NCI-H2029 treated with DMSO at 0.1 percent for 48 hours (cell line): ENCODE data around the gene POLR2B.
A peak's percentile ranks its signal among the peaks of the same experiment; 100 is the strongest.
"Not testable (repeated sequence)": the region's sequence is repeated elsewhere in the genome, so short reads cannot be mapped to it uniquely, and the experiment has no call there.

ENCODE experiments used
- DNase-seq: peaks from one replicate; lab custom pipeline; 2025; lab: John Stamatoyannopoulos, UW

The POLR2B gene

DNA sequence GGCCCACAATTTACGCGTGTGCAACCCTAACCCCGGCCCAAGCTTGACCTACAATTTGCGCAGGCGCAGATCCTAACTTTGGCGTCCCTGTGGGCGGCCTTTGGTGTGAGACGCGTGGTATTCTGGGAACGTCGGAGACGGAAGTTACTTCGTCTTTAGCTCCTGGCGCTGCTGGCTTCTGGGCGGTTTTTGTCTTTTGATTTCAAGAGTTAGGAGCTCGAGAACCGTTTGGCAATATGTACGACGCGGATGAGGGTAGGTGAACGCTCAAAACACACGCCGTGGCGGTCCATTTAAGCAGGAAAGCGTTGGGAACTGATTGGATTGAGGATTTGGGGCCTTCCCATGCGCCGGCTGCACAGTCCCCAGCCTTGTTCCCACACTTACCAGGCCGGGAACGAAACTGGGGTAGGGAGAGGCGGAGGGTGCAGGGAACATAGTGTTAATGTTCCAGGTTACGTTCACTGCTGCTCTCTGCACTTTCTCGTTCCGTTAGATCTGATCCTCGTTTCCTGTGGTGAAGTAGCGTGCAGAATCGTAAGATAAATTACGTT, at the start of gene POLR2B:
TSS of gene POLR2B (plus strand) at position 147 of the 554 bp plus-strand sequence. CDS start at position 237, 90 bp downstream.
- DNase-seq: peak; percentile 92

DNA sequence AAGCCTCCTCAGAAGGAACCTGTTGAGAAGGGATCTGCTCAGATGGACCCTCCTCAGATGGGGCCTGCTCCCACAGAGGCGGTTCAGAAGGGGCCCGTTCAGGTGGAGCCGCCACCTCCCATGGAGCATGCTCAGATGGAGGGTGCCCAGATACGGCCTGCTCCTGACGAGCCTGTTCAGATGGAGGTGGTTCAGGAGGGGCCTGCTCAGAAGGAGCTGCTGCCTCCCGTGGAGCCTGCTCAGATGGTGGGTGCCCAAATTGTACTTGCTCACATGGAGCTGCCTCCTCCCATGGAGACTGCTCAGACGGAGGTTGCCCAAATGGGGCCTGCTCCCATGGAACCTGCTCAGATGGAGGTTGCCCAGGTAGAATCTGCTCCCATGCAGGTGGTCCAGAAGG, 48.1 kb upstream of the POLR2B start:
- DNase-seq: no peak

DNA sequence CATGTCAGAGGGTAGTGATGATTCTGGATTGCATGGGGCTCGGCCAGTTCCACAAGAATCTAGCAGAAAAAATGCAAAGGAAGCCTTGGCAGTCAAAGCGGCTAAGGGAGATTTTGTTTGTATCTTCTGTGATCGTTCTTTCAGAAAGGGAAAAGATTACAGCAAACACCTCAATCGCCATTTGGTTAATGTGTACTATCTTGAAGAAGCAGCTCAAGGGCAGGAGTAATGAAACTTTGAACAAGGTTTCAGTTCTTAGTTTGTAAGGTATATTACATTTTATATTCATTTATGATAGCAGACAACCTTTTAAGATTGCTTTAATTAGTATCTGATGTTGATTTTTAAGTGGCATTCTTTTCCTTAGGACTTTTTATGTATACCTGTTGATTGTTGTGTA, 46.8 kb upstream of the POLR2B start:
- DNase-seq: no peak

DNA sequence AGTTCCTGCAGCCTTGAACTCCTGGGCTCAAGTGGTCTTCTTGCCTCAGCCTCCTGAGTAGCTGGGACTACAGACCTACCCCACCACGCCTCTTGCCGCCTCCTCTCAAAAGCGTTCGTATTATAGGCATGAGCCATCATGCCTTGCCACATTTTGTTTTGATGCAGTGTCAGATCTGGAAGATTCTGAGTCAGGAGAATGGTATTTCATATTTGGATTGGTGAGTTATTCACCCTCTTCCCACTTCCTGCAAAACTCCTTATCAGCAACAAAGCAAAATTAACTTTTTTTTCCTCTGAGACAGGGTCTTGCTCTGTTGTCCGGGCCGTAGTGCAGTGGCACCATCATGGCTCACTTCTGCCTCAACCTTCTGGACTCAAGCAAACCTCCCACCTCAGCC, 41.4 kb upstream of the POLR2B start:
- DNase-seq: no peak

DNA sequence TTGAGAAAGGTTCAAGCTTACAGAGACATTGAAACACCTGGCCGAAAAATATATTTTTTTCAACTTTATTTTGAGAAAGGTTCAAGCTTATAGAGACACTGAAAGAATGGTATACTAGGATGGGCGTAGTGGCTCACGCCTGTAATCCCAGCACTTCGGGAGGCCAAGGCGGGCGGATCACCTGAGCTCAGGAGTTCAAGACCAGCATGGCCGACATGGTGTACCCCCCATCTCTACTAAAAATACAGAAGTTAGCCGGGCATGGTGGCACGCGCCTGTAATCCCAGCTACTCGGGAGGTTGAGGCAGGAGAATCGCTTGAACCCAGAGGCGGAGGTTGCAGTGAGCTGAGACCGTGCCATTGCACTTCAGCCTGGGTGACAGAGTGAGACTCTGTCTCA, 38.9 kb upstream of the POLR2B start:
- not testable (repeated sequence) for DNase-seq

DNA sequence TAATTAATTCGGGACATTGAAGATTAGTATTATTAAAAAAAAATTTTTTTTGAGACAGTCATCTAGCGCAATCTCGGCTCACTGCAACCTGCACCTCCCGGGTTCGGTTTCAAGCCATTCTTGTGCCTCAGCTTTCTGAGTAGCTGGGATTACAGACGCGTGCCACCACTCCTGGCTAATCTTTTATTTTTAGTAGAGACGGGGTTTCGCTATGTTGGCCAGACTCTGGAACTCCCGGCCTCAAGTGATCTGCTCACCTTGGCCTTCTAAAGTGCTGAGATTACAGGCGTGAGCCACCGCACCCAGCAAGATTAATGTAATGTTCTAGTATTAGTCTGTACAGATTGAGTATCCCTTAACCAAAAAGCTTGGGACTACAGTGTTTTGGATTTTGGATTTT, 38.3 kb upstream of the POLR2B start:
- no peak for DNase-seq

DNA sequence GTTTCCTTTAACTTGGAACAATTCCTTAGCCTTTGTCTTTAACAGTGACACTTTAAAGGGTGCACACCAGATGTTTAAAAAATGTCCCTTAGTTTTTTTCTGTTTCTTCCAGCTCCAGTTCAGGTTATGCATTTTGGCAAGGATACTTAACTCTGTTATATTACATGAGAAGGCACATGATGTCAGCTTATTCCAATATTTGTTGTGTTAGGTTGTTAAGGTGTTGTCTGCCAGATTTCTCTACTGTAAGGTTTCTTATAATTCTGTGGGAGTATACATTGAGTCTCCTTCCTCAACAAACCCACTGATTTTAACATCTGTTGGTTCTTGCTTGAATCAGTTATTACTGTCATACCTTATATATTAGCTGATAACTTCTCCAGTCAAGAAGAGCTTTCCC, 37.7 kb upstream of the POLR2B start:
- no peak for DNase-seq

DNA sequence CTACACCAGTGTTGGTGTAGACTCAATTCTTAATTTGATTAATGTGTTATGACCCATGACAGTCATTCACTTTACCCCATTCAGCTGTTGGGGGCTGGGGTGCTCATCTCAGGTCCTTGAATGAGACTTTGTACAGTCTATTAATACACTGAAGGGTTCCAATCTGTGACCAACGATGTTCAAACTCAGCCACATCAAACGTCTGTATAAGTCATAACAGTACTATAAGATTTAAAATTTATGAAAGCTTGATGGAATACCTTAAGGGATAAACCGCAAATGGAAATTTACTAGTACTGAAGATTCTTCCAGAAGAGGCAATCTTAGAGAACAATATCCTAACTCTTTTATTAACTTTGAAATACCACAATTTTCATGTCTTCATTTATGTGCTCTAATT, 37.3 kb upstream of the POLR2B start:
- DNase-seq: no peak

DNA sequence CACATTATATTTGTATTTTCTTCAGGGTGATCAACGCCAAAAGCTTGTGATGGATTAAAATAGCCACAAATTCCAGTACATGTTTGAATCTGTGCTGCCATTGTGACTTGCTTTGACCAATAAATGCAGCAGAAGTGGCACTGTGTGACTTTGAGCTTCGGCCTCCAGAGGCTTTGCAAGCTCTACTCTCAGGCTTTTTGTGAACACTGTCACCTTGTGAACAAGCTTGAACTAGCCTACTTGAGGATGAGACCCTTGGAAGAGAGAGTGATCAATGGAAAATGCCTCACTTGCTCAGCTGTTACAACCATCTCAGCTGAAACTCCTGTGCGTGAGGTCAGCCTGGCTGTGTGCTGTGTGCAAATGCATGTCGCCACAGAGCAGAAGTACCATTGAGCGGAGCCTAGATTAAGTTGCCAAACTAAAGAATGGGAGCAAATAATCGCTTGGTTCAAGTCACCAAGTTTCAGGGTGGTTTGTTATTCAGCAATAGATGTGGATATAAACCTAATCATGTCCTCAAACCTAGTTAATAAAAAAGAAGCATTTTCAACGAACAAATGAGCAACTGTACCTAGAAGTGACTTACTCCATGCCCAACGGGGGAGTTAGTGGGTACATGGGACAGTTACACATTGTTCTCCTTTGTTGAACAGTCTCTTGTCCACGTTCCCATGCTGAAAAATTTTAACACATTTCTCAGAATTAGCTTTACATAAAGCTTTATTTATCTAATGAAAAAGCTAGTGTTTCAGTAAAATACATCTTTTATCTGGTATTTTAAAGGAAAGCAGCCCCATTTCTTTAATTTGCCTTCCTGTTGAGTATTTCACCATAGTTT, 24.8 kb upstream of the POLR2B start:
- no peak for DNase-seq

DNA sequence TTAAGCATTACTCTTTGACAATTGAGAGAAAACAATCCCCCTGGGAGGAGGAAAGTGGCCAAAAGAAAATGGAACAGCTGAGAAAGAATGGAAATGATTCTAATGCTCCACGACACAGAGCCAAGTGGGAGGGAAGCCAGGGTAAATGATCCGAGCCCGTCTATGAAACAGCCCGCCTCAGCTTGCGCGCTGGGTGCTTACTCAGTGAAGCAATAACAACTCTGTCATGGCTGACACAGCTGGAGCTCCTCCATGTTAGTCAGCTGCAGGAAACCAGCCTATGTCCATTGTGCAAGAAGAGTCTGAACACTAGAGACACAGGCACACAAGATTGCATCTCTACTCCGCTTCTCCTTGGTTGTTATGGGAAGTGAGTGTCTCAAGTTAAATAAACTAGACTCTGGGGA, 20.6 kb upstream of the POLR2B start:
- DNase-seq: no peak

DNA sequence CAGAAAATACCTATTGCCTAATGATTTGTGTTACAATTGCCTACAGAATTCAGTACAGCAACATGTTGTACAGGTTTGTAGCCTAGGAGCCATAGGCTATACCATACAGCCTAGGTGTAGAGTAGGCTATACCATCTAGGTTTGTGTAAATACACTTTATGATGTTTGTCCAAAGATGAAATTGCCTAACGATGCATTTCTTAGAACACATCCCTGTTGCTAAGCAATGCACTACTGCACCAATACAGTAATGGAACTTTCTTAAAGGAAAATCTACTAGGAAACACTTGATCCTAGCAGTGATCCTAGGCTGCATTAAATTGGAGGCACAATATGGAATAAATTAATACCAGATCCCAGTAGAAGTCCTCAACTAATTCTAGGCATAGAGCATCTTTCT, 19.6 kb upstream of the POLR2B start:
- no peak for DNase-seq

DNA sequence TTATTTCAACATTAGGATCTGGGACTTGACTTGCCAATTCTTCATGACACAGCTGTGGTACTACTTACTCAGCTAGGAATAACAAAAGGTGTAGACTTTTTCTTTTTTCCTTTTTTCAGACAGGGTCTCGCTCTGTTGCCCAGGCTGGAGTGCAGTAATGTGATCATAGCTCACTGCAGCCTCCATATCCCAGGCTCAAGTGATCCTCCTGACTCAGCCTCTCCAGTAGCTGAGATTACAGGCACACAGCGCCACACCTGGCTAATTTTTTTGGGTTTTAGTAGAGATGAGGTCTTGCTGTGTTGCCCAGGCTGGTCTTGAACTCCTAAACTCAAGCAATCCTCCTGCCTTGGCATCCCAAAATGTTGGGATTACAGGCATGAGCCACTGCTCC, 17.6 kb upstream of the POLR2B start:
- no peak for DNase-seq

DNA sequence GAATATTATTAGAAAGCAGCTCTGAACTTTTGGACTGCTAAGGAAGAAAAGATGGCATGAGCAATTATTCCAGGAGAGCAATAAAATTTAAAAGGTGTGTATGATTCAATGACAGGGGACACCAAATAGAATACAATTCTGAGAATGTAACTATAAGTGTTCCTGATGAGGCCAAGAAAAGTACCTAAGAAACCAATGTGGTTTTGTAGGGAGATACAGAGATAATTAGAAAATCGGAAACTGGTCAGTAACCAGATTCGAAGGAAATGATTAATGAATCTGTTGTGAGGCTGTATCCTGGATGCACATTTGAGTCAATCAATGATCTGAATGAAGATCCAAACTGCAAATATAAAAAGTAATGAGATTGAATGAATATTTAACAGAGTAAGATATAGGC, 7.3 kb upstream of the POLR2B start:
- DNase-seq: no peak

DNA sequence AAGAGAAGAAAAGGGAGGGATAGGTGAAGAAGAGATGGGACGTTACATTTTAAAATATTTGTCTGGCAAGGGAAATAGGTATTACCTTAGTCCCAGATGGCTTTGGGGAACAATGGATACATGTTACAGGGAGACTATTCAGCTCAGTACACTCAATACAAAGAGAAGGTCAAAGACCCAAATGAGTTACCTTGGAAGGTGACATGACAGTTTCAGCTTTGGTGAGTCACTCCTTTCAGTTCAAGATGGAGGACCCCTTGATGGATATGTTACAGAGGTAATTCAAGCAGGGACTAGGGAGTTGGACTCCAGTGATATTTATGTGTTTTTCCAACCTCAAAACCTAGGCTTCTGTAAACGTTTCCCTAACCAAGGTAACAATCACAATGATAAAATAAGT, 6.3 kb upstream of the POLR2B start:
- DNase-seq: no peak

DNA sequence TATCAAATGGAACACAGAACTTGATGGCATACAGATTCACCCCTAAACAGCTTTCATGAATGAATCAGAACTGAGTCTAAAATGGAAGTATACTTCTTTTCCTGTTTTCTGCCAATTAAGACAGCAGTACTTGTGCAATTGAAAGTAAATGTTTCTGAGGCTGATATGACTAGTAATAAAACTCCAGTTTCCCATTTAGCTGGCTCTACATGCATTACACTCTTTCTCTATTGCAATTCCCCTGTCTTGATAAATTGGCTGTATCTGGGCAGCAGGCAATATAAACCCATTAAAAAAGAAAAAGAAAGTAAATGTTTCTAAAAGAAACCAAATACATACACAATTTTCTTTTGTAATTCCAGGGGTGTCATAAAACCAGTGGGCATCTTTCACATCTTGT, 5.9 kb upstream of the POLR2B start:
- no peak for DNase-seq

DNA sequence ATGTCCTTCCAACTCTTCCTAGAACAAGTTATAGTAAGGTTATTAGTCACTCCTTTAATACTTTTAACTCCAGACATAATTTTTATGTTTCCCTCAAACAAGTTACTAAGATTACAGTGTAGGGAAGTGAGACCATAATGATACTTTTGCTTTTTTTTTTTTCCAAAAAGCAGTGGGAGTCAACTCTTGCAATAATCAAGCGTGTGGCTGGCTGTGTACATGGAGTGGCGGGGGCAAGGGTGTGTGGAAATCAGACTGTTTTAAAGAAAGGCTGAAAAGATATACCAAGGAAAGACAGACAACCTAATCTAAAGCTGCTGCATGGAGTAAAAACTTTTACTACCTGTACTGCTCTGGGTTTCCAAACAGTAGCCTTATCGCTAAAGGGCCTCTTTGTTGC, 5.4 kb upstream of the POLR2B start:
- no peak for DNase-seq

DNA sequence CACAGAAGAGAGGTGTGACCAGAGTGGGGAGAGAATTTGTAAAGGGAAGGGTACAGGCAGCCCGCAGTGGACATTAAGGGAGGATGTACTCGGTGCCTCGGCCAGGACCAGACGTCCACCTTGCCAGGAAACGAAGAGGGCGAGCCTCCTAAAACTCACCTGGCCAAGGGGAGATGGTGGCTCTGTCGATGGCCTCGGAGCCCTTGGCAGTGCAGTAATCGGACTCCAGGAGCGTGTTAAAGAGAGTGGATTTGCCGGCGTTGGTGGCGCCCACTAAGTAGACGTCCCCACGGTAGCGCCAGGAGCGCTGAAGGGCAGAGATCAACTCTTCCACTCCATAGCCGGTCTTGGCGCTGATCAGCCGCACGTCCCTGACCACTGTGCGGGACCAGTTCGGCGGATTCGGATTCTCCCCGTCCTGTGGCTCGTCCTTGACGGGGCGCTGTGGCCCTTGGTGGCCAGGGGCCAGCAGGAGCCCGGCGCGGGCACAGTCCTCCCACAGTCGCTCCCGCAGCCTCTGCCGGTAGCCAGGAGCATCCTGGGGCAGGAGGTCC, 2.3 kb upstream of the POLR2B start:
- no peak for DNase-seq

DNA sequence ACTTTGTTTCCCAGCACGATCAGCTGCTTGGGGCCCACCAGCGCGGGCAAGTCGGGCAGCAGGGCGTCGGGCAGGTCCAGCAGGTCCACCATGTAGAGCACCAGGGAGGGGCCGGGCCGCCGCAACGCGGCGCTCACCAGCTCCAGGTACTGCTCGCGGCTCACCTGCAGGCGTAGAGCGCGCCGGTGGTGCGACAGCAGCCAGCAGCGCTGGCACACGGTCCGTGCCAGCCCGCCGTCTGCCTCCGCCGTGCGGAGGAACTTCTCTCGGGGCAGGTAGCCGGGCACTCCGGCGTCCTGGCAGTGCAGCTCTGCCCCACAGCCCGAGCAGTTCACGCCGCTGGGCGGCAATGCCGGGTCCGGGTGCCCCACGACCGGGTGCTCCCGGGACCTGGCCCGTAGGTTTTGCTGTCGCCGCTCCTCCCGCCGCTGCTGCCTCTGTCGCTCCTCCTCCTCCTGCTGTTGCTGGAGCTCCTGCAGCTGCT, 1.8 kb upstream of the POLR2B start:
- no peak for DNase-seq

DNA sequence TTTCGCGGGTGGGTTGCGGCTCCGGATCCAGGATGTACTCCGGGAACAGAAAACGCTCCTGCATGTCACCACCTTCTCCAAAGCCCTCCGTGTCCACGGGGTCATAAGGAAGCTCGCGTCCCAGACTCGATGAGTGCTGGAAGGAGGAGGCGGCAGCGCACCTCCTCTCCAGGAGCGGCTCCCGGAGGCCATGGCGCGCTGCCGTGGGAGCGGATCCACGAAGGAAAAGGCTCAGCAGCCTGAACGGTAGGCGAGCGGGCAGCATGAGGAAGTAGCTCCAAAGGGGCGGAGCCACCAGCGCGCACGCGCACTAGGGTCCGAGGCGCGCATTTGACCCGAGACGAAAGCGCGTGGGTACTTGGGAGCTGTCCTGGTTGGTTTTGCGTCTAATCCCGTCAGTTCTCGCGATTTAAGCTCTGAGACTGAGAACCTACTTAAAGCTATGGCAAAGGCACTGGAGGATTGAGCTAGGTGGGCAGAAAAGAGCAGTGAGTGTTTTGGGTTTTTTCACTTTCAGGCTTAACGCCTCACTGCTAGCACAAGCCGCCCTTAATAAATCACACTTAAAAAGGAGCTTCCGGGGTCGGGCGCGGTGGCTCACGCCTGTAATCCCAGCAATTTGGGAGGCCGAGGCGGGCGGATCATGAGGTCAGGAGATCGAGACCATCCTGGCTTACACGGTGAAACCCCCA, 1.2 kb upstream of the POLR2B start, which contains the start of gene NOA1:
TSS of gene NOA1 (minus strand) at position 286 of the 692 bp plus-strand sequence. CDS start at position 265, 21 bp downstream.
- peak; percentile 91 for DNase-seq

DNA sequence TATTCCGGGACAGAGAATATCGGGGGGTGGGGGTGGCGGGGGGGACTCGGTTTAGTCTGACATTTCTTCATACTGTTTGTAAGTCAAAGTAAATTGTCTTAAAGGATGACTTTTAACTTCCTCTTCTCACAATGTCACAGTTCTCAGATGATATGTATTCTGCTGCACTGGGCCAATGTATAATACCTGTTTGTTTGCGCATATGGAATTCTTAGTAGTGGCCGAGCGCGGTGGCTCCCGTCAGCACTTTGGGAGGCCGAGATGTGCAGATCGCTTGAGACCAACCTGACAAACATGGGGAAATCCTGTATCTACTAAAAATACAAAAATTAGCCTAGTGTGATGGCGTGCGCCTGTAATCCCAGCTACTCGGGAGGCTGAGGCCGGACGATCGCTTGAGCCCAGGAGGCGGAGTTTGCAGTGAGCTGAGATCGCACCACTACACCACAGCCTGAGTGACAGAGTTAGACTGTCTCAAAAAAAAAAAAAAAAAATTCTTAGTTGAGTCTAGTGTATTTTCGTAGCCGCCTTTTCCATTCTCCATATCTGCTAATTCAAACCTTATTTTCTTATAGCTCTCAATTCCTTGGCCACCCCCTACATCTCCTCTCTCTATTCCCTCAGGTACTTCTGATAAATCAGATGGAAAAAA, 851 bp downstream of the POLR2B start:
- no peak for DNase-seq

DNA sequence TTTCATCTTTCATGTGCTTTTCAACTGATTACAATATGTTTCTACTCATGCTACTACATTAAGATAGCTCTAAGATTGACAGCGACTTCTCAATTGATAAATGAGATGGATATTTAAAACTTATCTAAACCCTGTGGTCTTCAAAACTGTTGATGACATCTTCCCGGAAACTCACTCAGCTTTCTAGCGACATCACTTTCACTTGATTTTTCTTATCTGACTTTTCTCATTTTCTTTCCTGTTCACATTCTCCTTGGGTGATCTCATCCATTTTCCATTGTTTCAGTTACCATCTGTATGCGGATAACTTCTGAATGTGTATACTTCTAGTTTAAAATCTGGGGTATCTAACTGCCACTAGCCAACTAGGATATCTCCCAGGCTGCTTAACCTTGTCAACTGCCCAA, 3.1 kb downstream of the POLR2B start:
- DNase-seq: no peak

DNA sequence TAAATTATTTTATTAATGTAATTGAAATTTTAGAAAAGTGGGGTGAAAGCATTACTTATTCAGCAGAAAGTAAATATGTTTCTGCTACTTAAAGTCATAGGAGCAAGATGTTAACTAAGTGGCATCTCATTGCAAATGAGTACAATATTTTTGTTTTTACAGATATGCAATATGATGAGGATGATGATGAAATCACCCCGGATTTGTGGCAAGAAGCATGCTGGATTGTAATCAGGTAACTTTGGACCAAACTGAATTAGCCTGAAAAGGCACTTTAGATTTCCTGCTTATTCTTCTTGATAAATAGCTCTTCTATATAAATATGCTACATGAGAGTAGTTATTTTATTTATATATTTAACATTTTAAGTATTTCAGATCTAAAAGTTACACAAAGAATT, 7.5 kb downstream of the POLR2B start:
- no peak for DNase-seq
